Fibroblast of lung (primary cell): ENCODE data around the gene INF2. TPM values are rescaled to one million over a fixed set of nuclear protein-coding genes. Genes with fewer than 3 reads are reported as not detected.

Experiments
- DNase-seq, 2 donors: peaks; one replicate each; pipeline versions ENCODE4 v3.0.0 to v3.0.0-alpha.2; 2010; ENCODE audit warnings: low read depth in 2 of 2
- H2AFZ ChIP-seq: 2 replicates; pipeline ENCODE4 v1.5.1; 2012; ENCODE audit warnings: low read length, control low read depth, inconsistent platforms
- H3K27ac ChIP-seq: 2 replicates; pipeline ENCODE4 v1.5.1; 2011; ENCODE audit warnings: low read length, control low read depth; ENCODE audit not compliant: insufficient read depth
- H3K27me3 ChIP-seq: 2 replicates; pipeline ENCODE4 v1.5.1; 2011; ENCODE audit warnings: mild to moderate bottlenecking, low read length; ENCODE audit not compliant: control insufficient read depth, insufficient read depth
- H3K36me3 ChIP-seq: 2 replicates; pipeline ENCODE4 v1.5.1; 2011; ENCODE audit warnings: low read length; ENCODE audit not compliant: control insufficient read depth, insufficient read depth
- H3K4me1 ChIP-seq: 2 replicates; pipeline ENCODE4 v1.5.1; 2011; ENCODE audit warnings: low read length; ENCODE audit not compliant: control insufficient read depth, insufficient read depth; ENCODE audit errors: extremely low read depth
- H3K4me2 ChIP-seq: 2 replicates; pipeline ENCODE4 v1.5.1; 2011; ENCODE audit warnings: low read length, control low read depth; ENCODE audit not compliant: insufficient read depth; ENCODE audit errors: extremely low read depth
- H3K4me3 ChIP-seq, 4 experiments: fragments of 200-600 bp in 1 of 4; sonication (generic) in 1 of 4; replicated peaks in 1 of 4; 2 replicates each; pipeline ENCODE4 v1.5.1; 2011 to 2016; ENCODE audit warnings: low read length in 4 of 4, low read depth in 3 of 4, mild to moderate bottlenecking in 3 of 4, control low read depth in 2 of 4, inconsistent platforms in 1 of 4, mixed read lengths in 1 of 4; ENCODE audit not compliant: insufficient read depth in 1 of 4; ENCODE audit errors: control extremely low read depth in 1 of 4
- H3K79me2 ChIP-seq: 2 replicates; pipeline ENCODE4 v1.5.1; 2012; ENCODE audit warnings: mild to moderate bottlenecking, low read length, inconsistent platforms; ENCODE audit not compliant: control insufficient read depth, insufficient read depth
- H3K9ac ChIP-seq: 2 replicates; pipeline ENCODE4 v1.5.1; 2011; ENCODE audit warnings: mild to moderate bottlenecking, low read length, control low read depth; ENCODE audit not compliant: insufficient read depth
- H3K9me3 ChIP-seq: 2 replicates; pipeline ENCODE4 v1.5.1; 2012; ENCODE audit warnings: low read depth, low read length; ENCODE audit not compliant: control insufficient read depth, insufficient read depth
- H4K20me1 ChIP-seq: 2 replicates; pipeline ENCODE4 v1.5.1; 2011; ENCODE audit warnings: low read length; ENCODE audit not compliant: control insufficient read depth, insufficient read depth; ENCODE audit errors: extremely low read depth
- EZH2 ChIP-seq: IDR thresholded peaks from 2 replicates; pipeline ENCODE4 v1.5.1; 2012; ENCODE audit warnings: low read length, control low read depth, mild to moderate bottlenecking; ENCODE audit errors: missing control alignments
- polyA plus RNA-seq, 2 donors: library from polyadenylated mRNA; depleted of rRNA in 1 of 2; stranded (reverse) in 1 of 2; unstranded in 1 of 2; fragments of >200 nt; gene quantifications; 2 replicates each; pipeline ENCODE4 v1.2.1, GENCODE V29; 2011 to 2012; ENCODE audit warnings: missing spikeins in 1 of 2
- total RNA-seq: library from RNA; depleted of rRNA; stranded (reverse); fragments of >200 nt; gene quantifications from 2 replicates; pipeline ENCODE4 v1.2.1, GENCODE V29; 2014
- TF ChIP-seq, protein P1 (sequence below), 2 donors: IDR thresholded peaks in 1 of 2; conservative IDR thresholded peaks in 1 of 2; 1 replicate in 1 of 2; 2 replicates in 1 of 2; pipeline ENCODE4 v1.5.1; 2011 to 2012; ENCODE audit warnings: low read length in 2 of 2, control low read depth in 1 of 2, inconsistent platforms in 1 of 2, low read depth in 1 of 2, mild to moderate bottlenecking in 1 of 2

The INF2 gene
- total and polyA plus RNA-seq, 2 donors (not counting 1 experiment from before 2014, with no cell fraction given) = 19.8 to 50.9 TPM

DNA sequence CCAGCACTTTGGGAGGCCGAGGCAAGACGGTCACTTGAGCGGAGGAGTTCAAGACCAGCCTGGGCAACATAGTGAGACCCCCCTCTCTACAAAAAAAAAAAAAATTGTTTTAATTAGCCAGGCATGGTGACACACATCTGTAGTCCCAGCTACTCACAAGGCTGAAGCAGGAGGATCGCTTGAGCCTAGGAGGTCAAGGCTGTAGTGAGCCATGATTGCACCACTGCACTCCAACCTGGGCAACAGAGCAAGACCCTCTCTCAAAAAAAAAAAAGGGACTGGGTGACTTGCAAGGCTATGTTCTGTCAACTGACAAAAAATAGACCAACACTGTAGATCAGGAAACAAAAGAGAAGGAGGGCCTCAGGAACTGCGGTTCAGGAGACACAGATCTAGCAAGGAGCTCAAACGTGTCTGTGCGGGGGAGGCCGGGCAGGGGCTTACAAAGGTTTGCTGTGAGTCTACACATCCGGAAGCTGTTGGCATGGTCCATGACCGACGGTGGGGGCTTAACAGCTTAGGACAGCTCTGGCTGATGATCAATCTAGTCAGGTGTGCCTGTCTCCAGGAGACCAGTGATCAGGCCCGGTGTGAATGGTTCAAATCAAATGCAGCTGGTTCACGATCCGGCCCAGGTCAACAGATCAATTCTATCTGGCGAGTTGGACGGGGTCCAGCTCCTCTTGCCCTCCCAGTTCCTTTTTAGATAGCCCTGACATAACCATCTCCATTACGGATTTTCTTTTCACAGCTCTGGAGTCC lies 31.7 kb upstream of the INF2 start:
- H2AFZ ChIP-seq = no peak overlapping the region
- H3K27me3 ChIP-seq = peaks cover 5% of the 10 kb centered on the region
- H3K36me3 ChIP-seq = no peaks in the 10 kb centered on the region
- H3K4me3 ChIP-seq = no peak overlapping the region
- H3K4me2 ChIP-seq = no peak overlapping the region
- no peak for DNase-seq
- H3K9ac ChIP-seq = no peak overlapping the region
- H3K9me3 ChIP-seq = no peaks in the 10 kb centered on the region
- H3K27ac ChIP-seq = no peak overlapping the region
- H3K4me1 ChIP-seq = no peaks in the 10 kb centered on the region
- no peaks in the 10 kb centered on the region for H4K20me1 ChIP-seq
- TF ChIP-seq EZH2 = no peak
- TF ChIP-seq, protein P1, sequence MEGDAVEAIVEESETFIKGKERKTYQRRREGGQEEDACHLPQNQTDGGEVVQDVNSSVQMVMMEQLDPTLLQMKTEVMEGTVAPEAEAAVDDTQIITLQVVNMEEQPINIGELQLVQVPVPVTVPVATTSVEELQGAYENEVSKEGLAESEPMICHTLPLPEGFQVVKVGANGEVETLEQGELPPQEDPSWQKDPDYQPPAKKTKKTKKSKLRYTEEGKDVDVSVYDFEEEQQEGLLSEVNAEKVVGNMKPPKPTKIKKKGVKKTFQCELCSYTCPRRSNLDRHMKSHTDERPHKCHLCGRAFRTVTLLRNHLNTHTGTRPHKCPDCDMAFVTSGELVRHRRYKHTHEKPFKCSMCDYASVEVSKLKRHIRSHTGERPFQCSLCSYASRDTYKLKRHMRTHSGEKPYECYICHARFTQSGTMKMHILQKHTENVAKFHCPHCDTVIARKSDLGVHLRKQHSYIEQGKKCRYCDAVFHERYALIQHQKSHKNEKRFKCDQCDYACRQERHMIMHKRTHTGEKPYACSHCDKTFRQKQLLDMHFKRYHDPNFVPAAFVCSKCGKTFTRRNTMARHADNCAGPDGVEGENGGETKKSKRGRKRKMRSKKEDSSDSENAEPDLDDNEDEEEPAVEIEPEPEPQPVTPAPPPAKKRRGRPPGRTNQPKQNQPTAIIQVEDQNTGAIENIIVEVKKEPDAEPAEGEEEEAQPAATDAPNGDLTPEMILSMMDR (conservative IDR thresholded peaks at IDR 0.05 in 1 of 2, IDR thresholded peaks at IDR 0.05 in 1 of 2; ENCODE audit: low read depth in 1 of 2, low read length in 2 of 2) = no peak
- H3K79me2 ChIP-seq = no peaks in the 10 kb centered on the region

DNA sequence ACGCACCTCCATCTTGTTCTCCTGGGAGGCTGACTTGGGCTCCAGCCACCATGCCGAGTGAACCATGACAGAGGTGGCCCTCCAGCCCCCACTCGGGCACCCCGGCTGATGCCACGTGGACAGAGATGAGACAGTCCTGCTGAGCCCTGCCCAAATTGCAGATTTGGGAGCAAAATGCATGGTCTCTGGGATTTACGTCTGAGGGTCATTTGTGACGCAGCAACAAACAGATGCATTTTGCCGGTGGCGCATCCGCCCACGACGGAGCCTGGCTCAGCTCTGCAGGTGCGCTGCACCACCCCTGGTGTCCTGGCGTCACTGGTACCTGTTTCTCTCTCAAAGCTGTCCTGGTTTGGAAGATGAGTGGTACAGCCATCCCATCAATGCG lies 31.1 kb upstream of the INF2 start:
- TF ChIP-seq, protein P1 (conservative IDR thresholded peaks at IDR 0.05 in 1 of 2, IDR thresholded peaks at IDR 0.05 in 1 of 2; ENCODE audit: low read depth in 1 of 2, low read length in 2 of 2) = no peak
- no peak for TF ChIP-seq EZH2
- H3K27me3 ChIP-seq = peaks cover 5% of the 10 kb centered on the region
- no peaks in the 10 kb centered on the region for H3K9me3 ChIP-seq
- DNase-seq = no peak
- H3K4me1 ChIP-seq = no peaks in the 10 kb centered on the region
- no peak overlapping the region for H3K4me3 ChIP-seq
- no peaks in the 10 kb centered on the region for H4K20me1 ChIP-seq
- H3K36me3 ChIP-seq = no peaks in the 10 kb centered on the region
- H3K79me2 ChIP-seq = no peaks in the 10 kb centered on the region
- no peak overlapping the region for H3K4me2 ChIP-seq
- H3K27ac ChIP-seq = no peak overlapping the region
- H3K9ac ChIP-seq = no peak overlapping the region
- H2AFZ ChIP-seq = no peak overlapping the region

DNA sequence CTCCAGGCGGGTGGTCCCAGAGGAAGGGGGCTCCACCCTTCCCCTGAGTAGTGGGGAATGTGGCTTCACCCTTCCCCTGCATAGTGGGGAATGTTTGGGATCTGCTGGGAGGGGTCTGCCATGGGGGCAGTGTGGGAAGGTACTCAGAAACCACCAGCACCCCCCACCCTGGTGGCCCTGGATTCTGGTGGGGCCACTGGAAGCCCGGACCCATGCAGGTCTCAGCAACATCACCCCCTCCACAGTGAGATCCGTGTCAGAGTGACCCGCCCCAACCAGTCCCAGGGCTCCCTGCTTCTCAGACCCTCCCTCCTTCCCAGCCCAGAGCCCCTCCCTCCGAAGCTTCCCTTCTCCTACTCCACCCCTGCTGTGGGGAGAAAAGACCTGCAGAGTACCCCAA lies 30.3 kb upstream of the INF2 start:
- H2AFZ ChIP-seq = no peak overlapping the region
- no peak overlapping the region for H3K4me2 ChIP-seq
- H4K20me1 ChIP-seq = no peaks in the 10 kb centered on the region

More for the DNA sequence above, 30.3 kb upstream of the INF2 start:
- no peak overlapping the region for H3K9ac ChIP-seq
- TF ChIP-seq, protein P1 (conservative IDR thresholded peaks at IDR 0.05 in 1 of 2, IDR thresholded peaks at IDR 0.05 in 1 of 2; ENCODE audit: low read depth in 1 of 2, low read length in 2 of 2) = no peak
- TF ChIP-seq EZH2 = no peak
- DNase-seq = no peak
- H3K4me1 ChIP-seq = no peaks in the 10 kb centered on the region
- H3K9me3 ChIP-seq = no peaks in the 10 kb centered on the region
- no peak overlapping the region for H3K4me3 ChIP-seq
- H3K36me3 ChIP-seq = no peaks in the 10 kb centered on the region
- H3K27me3 ChIP-seq = peaks cover 5% of the 10 kb centered on the region
- H3K79me2 ChIP-seq = no peaks in the 10 kb centered on the region
- no peak overlapping the region for H3K27ac ChIP-seq
